TTC549 (cell line): ENCODE results near the gene CHTF18.
"Not testable (repeated sequence)": the region's sequence is repeated elsewhere in the genome, so short reads cannot be mapped to it uniquely, and the experiment has no call there.

Experiments
- FAIRE-seq: peaks from 2 replicates; lab custom pipeline; 2012; peaks lifted over from hg19 to GRCh38; lab: Jason Lieb, UNC

CHTF18 gene

DNA sequence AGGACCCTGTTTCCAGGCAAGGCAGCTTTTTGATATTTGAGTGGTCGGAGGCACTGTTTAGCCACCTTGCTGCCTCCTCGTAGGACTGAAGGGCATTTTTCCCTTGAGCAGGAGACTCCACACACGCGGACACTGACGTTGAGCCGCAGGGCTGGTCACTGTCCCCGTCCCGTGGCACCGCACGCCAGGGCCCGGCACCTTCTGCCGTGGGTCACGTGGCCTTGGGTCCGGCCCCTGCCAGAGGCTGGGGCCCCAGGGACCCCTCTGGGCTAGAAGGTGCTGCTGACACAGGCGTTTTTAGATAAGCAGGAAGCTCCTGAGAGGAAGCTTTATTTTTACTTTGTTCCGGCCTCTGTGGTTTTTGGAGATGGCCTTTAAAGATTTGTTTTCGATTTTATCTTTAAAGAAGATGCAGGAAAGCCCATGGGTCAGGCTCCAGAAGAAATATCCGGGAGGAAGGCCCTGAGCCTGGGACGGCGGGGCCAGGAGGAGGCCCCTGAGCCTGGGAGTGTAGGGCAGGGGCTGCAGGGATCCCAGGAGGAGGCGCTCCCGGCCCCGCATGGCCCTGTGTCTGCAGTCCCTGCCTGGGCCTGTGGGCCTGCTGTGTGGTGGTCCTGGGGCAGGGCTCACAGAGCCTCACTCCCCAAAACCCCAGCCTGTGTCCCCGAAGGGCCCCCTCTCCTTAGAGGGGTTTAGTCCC lies 42.6 kb downstream of the CHTF18 start:
- FAIRE-seq, result no peak

DNA sequence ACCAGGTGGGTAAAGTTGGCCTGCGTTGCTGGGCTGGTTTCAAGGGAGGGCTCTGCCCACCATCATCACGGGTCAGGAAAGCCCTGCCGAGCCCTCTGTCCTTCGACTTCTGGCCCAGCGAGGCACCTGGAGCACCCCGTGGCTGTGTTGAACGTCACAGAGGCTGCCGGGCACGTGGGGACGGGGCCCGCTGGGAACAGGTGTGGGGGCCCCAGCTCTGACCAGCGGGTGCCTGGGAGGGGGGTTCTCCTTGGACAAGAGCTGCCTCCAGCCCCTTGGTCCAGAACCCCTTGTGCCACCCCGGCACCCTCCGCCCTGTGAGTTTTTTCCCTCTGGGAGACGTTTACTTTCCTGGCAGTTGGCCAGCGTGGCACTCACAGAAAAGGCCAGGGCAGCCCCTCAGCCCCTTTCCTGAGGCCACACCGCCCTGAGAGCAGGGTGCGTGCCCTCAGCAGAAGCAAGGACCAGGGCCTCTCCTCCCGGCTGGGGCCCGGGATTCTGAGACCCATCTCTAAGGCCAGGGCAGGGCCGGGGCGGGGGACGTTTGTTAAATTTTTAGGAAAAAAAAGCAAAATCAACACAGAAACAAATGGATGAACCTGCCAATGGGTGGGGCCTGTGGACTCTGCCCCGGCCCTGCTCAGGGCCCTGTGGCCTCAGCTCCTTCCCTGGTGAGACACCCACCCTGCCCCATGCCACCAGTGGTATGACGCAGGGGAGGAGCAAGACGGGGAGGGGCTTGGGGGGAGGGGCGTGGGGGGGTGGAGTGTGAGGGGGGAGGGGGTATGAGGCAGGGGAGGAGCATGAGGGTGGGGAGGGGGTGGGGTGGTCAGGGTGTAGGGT lies 43.4 kb downstream of the CHTF18 start:
- FAIRE-seq, result no peak

DNA sequence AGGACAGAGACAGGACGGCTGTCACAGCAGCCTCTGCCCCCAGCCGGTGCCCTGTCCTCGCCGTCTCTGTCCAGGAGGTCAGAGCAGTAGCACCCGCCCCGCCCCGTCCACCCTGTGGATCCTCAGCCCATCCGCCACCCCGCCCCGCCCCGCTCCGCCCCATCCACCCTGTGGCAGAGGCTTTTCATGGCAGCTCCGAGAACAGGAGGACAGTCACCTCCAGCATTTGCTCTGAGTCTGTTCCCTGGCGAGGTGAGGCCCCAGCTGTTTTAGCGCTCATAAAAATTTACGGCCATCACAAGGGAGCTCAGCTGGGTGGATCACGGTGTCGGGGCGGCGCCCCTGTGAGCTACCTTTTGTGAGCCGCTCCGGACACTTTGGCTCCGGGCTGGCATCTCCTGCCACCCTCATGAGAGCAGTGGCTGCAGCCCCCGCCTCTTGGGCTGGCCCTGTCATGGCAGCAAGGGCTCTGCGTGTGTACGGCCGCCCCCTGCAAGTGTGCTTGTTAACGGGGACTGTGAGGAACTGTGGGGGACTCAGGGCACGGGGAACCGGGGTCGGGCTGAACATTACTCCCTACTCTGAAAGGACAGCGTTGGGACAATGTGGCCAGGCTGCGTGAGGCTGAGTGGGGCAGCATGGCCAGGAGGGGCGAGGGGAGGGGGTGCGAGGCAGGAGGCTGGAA lies 44.4 kb downstream of the CHTF18 start:
- FAIRE-seq, result no peak

DNA sequence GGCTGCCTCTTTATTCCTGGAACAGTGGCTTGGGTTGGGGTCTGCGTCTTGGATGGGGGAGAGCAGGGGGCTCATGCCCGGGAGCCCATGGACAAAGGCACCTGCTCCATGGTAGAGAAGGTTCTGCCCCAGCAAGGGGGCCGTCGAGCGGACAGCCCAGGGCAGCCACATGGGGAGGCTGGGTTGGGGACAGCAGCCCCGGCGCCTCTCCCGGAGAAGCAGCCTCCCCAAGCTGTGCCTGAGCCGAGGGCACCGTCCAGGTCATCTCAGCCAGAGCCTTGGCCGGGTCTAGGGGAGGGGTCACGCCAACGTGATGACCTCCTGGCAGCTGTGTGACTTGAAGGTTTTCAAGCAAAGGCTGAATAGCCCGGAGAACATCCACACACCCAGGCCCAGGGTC lies 45.0 kb downstream of the CHTF18 start:
- no peak for FAIRE-seq

DNA sequence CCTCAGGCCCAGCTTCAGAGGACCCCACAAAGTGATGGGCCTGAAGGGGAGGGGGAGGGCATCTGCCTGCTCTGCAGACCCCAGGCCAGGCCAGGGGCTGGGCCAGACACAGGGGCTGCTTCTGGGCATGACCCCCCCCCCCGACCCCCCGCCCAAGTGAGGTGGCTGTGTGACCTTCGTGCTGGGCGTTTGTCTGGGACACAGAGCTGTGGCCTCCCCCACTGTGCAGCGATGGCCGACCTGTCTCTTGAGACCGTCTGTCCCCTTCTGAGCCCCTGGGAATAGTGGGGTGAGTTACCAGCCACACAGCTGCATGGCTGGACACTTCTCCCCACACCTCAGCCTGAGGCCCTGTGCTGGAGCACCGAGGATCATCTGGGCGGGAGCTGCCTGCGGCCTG lies 47.0 kb downstream of the CHTF18 start:
- no peak for FAIRE-seq

DNA sequence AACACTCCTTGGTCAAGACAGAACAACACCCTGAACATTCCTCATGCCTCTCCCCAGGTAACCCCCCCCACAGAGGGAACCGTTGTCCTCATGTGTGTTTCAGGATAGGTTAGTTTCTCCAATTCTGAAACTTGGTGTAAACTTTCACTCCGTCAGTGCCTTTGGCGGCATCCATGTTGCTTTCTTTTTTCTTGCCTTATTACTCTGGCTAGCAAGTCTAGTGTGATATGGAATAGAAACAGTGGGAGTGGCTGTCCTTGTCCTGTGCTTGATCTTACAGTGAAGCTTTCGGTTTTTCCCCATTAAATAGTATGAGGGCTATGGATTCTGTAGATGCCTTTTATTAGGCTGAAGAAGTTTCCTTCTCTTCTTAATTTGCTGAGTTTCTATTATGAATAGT lies 47.8 kb downstream of the CHTF18 start:
- FAIRE-seq, result no peak

DNA sequence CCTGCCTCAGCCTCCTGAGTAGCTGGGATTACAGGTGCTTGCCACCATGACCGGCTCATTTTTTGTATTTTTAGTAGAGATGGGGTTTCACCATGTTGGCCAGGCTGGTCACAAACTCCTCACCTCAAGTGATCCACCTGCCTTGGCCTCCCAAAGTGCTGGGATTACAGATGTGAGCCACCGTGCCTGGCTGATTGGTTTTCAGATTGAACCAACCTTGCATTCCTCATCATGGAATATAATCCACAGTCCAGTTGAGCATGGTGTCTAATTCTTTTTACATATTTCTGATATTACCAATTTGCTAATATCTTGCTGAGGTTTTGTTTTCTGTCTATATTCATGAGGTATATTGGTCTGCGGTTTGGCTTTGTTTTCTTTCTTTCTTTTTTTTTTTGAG lies 48.4 kb downstream of the CHTF18 start:
- FAIRE-seq, result not testable (repeated sequence)

DNA sequence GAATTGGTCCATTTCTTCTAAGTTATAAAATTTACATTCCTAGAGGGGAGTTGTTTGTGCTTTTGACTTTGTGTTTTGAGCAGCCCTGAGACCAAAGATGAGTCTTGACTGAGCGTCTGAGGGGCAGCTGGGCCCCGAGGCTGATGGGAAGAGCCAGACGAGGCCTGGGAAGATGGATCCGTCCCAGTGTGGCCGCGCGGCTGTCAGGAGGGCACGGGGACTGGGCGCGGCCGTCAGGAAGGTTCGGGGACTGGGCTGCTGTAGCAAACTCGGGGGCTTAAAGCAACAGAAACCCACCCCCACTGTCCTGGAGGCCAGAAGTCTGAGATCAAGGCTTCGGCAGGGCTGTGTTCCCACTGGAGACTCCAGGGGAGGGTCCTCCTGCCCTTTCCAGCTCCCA lies 50.3 kb downstream of the CHTF18 start:
- FAIRE-seq, result no peak

DNA sequence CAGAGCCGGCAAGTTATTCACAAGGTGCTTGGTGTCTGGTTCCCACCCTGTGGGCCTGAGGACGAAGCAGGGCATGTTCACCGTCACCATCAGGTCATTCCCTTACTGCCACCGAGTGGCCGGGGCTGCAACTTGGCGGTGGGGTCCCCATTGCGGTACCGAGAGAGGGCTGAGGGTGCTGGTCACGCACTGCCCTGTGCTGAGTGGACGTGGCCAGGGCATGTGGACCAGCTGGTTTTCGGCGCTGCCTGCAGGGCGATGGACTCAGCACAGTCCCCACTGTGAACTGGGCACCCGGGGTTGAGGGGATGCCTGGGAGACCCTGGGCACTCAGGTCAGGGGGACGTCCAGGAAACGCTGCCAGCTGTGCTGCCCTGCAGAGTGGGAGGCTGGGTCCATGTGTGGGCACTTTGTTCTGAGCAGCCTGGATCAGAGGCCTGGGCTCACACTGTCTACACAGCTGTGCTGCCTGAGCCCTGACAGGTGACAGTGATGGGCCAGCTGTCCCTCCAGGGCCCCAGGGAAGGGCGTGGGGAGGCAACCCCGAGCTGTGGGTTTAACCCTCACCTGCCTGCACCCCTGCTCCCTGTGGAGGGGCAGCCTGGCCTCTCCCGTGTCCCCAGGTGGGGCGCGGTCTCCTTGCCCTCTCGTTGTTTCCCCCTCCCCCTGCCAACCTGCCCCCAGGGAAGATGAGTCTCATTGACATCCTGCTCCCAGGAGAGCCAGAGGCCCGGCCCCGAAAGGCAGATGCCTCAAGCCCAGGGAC lies 51.4 kb downstream of the CHTF18 start:
- FAIRE-seq, result no peak

DNA sequence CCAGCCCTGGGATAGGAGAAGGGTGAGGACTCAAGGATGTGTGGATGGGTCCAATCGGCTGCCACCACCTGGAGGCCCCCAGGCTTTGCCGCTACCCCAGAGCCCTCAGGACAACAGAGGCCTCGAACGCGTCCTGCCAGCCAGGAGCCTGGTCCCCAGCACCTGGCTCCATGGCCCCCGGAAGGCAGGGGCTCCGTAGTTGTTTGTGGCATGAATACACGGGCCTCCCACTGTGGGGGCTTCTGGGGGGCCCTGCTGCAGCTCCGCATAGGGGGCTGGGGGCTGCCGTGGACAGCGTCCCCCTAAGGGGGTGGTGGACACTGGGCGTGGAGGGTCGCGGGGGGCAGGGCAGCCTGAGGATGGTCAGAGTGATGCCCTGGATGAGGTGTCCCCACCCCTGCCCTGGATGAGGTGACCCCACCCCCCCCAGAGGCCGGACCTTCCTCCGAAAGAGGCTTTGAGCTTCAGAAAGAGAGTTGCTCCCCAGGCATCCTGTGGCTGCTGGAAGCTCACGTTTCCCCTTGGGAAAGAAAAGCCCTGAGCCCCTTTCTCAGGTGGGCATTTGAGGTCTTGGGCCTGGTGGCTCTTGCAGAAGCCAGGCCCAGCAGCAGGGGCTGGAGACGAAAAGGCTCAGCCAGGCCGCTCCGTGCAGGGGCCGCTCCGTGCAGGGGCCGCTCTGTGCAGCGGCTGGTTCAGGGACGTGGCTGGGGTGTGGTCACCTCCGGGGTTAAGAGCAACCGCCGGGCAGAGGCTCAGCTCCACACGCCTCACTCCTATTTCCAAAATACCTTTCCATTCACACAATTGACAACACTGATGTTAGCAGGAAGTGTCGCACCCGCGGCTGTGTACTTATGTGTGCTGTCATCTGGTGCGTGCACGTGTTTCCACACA lies 52.4 kb downstream of the CHTF18 start:
- FAIRE-seq, result no peak

DNA sequence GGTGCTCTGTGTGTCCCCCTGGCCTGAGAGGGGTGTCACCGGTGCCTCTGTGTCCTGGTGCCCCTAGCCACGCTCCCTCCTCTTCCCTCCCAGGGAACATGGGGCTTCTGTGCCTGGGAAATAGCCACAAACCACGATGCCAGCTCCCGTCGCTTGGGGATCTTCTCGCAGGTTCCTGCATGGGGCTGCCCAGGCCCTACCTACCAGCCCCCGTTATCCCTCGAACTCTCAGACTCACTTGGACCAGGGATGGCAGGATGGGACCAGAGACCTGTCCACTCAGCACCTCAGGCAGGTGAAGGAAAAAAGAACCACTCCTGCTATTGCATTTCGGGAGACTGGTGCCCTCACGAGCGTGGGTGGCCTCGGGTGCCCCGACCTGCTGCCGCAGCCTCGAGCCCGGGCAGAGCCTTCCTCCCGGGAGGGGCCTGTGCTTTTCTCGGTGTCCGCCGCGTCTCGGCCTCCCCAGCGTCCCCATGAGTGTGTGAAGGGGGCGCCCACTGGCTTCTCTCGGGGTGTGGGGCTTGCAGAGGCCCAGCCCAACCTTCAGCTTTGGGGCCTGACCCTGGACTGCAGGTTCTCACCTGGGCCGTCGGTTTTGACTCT lies 53.1 kb downstream of the CHTF18 start:
- no peak for FAIRE-seq

DNA sequence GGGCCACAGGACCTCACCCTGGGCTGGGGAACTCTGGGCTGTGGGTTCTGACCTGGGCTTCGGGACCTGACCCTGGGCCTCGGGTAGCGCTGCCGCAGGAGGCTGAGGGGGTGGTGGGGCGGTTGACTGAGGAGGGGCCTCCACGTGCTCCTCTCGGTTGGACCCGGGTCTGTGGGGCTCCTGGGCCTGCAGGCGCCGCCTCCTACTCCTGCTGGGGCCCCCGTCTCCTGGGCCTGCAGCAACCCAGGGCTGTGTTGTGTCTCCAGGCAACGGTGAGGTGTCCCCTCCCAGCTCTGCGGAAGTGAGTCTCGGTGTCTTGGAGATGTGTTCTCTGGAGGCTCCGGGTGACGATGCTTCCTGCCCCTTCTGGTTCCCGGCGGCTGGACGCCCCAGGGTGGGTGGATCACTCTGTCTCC lies 53.6 kb downstream of the CHTF18 start:
- no peak for FAIRE-seq

DNA sequence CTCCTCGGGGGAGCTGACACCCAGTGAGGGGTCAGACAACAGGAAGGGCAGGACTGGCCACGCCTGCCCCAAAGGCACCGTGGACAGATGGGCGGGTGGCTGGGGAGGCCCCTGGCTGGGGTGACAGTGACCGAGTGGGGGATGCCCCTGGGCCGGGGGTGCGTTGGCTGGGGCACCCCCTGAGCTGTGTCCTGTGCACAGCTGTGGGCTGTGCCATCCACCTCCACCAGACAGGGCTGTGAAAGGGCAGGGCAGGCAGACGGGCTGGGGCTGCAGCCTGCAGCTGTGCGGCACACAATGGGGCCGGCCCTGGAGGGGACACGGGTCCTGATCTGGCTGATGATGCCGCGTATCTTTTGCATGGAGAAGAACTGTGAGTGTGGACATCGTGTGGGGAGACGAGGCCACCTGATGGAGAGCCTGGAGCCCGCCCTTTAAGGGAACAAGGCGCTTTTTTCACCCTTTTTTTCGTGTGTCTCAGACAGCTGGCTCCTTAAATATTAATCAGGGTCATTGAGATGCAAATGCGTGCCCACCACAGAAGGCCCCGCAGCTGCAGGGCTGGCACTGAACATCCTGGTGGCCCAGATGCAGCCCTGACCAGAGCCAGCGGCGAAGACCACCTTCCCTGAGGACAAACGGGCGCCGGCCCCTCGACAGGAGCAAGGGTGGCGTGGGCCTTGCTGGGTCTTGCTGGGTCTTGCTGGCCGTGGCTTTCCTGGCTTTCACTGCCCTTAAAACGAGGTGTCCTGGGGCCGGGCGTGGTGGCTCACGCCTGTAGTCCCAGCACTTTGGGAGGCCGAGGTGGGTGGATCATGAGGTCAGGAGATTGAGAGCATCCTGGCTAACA lies 54.5 kb downstream of the CHTF18 start:
- FAIRE-seq, result no peak

DNA sequence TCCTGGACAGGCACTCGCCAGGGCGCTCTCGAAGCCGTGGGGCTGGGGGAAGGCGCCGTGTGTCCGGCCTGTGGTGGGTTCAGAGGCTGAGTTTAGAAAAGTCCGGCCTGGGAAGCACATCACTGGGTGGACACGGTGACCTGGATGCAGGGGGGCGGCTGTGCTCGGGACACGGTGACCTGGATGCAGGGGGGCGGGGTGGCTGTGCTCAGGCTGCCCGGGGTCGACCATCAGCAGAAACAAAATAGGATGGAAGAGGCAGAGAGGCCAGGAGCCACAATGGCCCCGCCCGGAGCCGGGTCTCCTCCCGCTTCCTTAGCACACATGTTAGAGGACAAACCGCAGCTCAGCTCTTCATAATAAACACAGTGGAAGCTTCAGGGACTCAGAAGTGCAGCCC lies 55.4 kb downstream of the CHTF18 start:
- no peak for FAIRE-seq

DNA sequence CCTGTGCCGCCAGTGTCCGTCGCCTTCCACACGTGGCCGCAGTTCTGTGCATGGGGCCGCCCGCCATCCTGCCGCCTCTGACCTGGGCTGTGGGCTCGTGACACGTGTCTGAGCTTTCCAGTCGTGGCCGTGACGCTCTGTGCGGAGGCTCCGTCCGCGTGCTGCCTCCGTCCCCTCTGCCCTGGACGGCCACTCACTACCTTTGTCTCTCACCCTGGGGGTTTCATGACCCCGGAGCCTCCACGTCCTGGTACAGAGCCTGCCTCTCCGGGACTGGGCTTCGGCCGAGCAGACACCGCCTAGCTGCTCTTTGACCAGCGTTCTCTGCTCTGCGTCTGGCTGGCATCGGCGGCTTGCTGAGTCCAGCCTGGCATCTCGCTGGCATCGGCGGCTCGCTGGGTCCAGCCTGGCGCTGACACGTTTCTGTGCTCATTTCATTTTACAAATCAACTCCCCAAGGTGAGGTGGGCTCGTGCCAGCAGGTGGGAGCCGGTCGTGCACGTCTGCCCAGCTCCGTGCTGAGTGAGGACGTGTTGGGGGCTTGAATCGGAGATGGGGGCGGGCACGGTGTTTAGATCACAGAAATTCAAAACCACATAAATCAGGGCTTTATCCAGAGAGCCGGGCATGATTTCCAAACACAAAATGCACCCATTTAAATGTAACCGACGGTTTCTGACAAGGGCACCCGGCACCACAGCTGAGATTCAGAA lies 56.4 kb downstream of the CHTF18 start:
- no peak for FAIRE-seq

DNA sequence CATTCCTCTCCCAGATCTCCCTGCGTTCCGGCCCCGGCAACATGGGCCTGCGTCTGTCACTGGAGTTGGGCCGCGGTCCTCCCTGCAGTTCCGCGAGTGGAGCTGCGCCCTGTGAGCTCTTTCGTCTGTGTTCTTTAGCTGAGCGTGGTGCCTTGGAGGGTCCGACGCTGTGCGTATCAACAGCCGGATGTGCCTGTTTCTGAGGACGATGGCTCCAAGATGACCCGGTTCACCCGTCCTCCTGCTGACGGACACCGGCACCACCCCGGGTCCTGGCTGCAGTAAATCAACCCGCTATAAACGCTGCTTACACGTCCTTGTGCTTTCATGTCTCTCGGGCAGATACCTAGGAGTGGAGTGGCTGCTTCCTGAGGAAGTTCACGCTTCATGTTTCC lies 56.9 kb downstream of the CHTF18 start:
- no peak for FAIRE-seq

DNA sequence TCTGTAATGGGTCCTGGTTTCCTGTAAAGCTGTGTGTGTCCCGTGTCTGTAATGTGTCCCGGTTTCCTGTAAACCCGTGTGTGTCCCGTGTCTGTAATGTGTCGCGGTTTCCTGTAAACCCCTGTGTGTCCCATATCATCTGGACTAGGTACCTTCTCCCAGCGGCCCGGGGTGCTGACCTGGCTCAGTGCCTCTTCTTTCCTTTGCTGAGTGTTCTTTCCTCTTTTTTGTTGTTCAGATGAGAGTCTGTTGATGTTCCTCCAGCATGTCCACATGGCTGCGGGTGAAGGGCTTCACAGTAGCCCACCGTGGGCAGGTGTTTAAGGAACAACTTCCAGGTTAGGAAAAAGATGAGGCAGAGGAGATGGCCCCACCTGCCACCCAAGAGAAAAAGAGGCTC lies 58.7 kb downstream of the CHTF18 start:
- no peak for FAIRE-seq
